ENCODE results near the gene DLG2.

DNA sequence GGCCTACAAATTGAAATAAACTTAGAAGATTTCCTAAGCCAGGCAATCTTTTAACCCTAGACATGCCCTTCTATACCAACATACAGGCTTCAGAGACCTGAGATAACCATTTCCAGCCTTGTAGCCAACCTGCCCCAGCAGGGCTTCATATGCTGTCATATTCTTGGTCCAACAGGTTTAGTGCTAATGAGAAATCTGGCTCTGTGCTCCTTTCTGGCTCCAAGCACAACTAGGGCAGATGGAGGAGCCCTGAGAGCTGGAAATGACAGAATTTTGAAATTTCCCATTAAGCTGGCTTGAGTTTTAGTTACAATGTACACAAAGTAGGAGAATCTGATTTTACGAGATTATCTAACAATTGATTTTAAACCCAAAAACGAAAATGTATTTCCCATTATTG lies 2018.0 kb downstream of the DLG2 start:
- TF ChIP-seq, protein P1, sequence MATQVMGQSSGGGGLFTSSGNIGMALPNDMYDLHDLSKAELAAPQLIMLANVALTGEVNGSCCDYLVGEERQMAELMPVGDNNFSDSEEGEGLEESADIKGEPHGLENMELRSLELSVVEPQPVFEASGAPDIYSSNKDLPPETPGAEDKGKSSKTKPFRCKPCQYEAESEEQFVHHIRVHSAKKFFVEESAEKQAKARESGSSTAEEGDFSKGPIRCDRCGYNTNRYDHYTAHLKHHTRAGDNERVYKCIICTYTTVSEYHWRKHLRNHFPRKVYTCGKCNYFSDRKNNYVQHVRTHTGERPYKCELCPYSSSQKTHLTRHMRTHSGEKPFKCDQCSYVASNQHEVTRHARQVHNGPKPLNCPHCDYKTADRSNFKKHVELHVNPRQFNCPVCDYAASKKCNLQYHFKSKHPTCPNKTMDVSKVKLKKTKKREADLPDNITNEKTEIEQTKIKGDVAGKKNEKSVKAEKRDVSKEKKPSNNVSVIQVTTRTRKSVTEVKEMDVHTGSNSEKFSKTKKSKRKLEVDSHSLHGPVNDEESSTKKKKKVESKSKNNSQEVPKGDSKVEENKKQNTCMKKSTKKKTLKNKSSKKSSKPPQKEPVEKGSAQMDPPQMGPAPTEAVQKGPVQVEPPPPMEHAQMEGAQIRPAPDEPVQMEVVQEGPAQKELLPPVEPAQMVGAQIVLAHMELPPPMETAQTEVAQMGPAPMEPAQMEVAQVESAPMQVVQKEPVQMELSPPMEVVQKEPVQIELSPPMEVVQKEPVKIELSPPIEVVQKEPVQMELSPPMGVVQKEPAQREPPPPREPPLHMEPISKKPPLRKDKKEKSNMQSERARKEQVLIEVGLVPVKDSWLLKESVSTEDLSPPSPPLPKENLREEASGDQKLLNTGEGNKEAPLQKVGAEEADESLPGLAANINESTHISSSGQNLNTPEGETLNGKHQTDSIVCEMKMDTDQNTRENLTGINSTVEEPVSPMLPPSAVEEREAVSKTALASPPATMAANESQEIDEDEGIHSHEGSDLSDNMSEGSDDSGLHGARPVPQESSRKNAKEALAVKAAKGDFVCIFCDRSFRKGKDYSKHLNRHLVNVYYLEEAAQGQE (IDR thresholded peaks at IDR 0.05; ENCODE audit: insufficient read depth in 1 of 2, low read depth in 2 of 2, low read length in 2 of 2): no peak
- TF ChIP-seq TAF1 (IDR thresholded peaks at IDR 0.05; ENCODE audit: borderline replicate concordance, insufficient read depth, low read length) (no peak), POLR2AphosphoS5 (IDR thresholded peaks at IDR 0.05; ENCODE audit: low read depth, low read length) (no peak)
